WTC11 (cell line): ENCODE data around the gene RASL10A.

Experiments used
- CREB1 ChIP-seq: sonication (generic); formaldehyde crosslinking; IDR thresholded peaks from 2 replicates; pipeline ENCODE4 v1.8.0; 2023; ENCODE audit warnings: mild to moderate bottlenecking, missing genetic modification reagents
- ESRRA ChIP-seq: sonication (generic); formaldehyde crosslinking; IDR thresholded peaks from 2 replicates; pipeline ENCODE4 v1.8.1; 2022; ENCODE audit warnings: mild to moderate bottlenecking, missing genetic modification reagents, borderline replicate concordance
- FOXJ3 ChIP-seq: sonication (generic); formaldehyde crosslinking; IDR thresholded peaks from 2 replicates; pipeline ENCODE4 v1.9.0; 2021; ENCODE audit warnings: missing genetic modification reagents, mild to moderate bottlenecking, borderline replicate concordance
- GABPB1 ChIP-seq: sonication (generic); formaldehyde crosslinking; IDR thresholded peaks from 2 replicates; pipeline ENCODE4 v1.8.1; 2023; ENCODE audit warnings: mild to moderate bottlenecking, missing genetic modification reagents
- KAT7 ChIP-seq: sonication (generic); formaldehyde crosslinking; IDR thresholded peaks from 2 replicates; pipeline ENCODE4 v1.8.1; 2023; ENCODE audit warnings: missing genetic modification reagents, mild to moderate bottlenecking, borderline replicate concordance
- NFE2L1 ChIP-seq: sonication (generic); formaldehyde crosslinking; IDR thresholded peaks from 2 replicates; pipeline ENCODE4 v1.8.1; 2023; ENCODE audit warnings: missing genetic modification reagents
- ZNF138 ChIP-seq: sonication (generic); formaldehyde crosslinking; conservative IDR thresholded peaks from 2 replicates; pipeline ENCODE4 v1.8.1; 2022; ENCODE audit warnings: mild to moderate bottlenecking, moderate library complexity, missing genetic modification reagents
- ZNF232 ChIP-seq: sonication (generic); formaldehyde crosslinking; IDR thresholded peaks from 2 replicates; pipeline ENCODE4 v1.8.0; 2022; ENCODE audit warnings: mild to moderate bottlenecking, missing genetic modification reagents
- ZNF423 ChIP-seq: fragments of 250-450 bp; sonication (Bioruptor Pico); IDR thresholded peaks from 2 replicates; pipeline ENCODE4 v2.1.2; 2022; ENCODE audit warnings: mild to moderate bottlenecking, moderate library complexity
- TF ChIP-seq, protein P1 (sequence below): fragments of 200-600 bp; IDR thresholded peaks from 2 replicates; pipeline ENCODE4 v1.8.0; 2022; ENCODE audit warnings: antibody characterized with exemption
- TF ChIP-seq, protein P2 (sequence below): sonication (generic); formaldehyde crosslinking; IDR thresholded peaks from 2 replicates; pipeline ENCODE4 v1.8.0; 2022; ENCODE audit warnings: mild to moderate bottlenecking, missing genetic modification reagents

DNA sequence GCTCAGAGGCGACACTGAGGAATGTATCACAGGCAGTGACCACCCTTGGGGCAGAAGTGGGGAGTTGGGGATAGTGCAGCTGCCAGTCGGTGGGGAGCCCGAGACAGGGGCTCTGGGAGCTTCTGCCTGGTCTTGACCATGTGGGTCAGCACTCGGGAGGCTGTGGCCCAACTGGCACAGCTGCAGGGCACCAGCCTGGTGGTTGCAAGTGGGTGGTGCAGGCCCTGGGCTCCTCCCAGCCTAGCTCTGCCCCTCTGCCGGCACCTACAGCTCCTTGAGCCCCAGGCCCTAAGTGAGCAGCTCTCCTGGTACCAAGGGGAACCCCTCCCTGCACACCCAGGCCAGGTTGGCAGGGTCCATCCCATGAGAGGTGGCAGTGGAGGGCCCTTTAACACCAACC, 12.6 kb upstream of the RASL10A start:
- TF ChIP-seq GABPB1 (CRISPR knock-in tag): no peak
- TF ChIP-seq, protein P1, sequence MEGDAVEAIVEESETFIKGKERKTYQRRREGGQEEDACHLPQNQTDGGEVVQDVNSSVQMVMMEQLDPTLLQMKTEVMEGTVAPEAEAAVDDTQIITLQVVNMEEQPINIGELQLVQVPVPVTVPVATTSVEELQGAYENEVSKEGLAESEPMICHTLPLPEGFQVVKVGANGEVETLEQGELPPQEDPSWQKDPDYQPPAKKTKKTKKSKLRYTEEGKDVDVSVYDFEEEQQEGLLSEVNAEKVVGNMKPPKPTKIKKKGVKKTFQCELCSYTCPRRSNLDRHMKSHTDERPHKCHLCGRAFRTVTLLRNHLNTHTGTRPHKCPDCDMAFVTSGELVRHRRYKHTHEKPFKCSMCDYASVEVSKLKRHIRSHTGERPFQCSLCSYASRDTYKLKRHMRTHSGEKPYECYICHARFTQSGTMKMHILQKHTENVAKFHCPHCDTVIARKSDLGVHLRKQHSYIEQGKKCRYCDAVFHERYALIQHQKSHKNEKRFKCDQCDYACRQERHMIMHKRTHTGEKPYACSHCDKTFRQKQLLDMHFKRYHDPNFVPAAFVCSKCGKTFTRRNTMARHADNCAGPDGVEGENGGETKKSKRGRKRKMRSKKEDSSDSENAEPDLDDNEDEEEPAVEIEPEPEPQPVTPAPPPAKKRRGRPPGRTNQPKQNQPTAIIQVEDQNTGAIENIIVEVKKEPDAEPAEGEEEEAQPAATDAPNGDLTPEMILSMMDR: no peak
- TF ChIP-seq ZNF423 (CRISPR knock-in tag): no peak
- no peak for TF ChIP-seq FOXJ3 (CRISPR knock-in tag)
- no peak for TF ChIP-seq NFE2L1 (CRISPR knock-in tag)
- TF ChIP-seq KAT7 (CRISPR knock-in tag): no peak
- no peak for TF ChIP-seq ZNF138 (CRISPR knock-in tag)
- no peak for TF ChIP-seq ESRRA (CRISPR knock-in tag)
- no peak for TF ChIP-seq CREB1 (CRISPR knock-in tag)
- TF ChIP-seq, protein P2, sequence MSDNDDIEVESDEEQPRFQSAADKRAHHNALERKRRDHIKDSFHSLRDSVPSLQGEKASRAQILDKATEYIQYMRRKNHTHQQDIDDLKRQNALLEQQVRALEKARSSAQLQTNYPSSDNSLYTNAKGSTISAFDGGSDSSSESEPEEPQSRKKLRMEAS (CRISPR knock-in tag): no peak
- TF ChIP-seq ZNF232: no peak
